AG04450 (cell line): ENCODE measurements around the gene BLACAT1. TPM values are rescaled to one million over a fixed set of nuclear protein-coding genes. Genes with fewer than 3 reads are reported as not detected.

ENCODE experiments used
- CTCF ChIA-PET: fragments of 300-600, 350-600 bp; formaldehyde crosslinking; extraction: SDS; loops from one replicate; lab custom pipeline; 2022; ENCODE audit warnings: antibody characterized with exemption, inconsistent platforms; lab: Charles Lee
- POLR2A ChIA-PET: fragments of 350-600 bp; formaldehyde crosslinking; extraction: SDS; loops from one replicate; lab custom pipeline; 2021; ENCODE audit warnings: antibody characterized with exemption, inconsistent platforms; lab: Yijun Ruan, JAX
- DNase-seq: peaks from one replicate; pipeline ENCODE4 v3.0.0-alpha.2; 2011; ENCODE audit warnings: low read depth, low spot score
- H3K27ac ChIP-seq: one replicate; pipeline ENCODE4 v1.5.1; 2012; ENCODE audit warnings: low read depth, low read length, control low read depth
- H3K27me3 ChIP-seq: one replicate; pipeline ENCODE4 v1.6.0; 2012; ENCODE audit warnings: low read length; ENCODE audit not compliant: control insufficient read depth, insufficient read depth
- H3K4me3 ChIP-seq: 2 replicates; pipeline ENCODE4 v1.5.1; 2011; ENCODE audit warnings: mild to moderate bottlenecking, low read depth, low read length, control low read depth
- H3K9me3 ChIP-seq: 2 replicates; pipeline ENCODE4 v1.5.1; 2012; ENCODE audit warnings: low read length; ENCODE audit not compliant: control insufficient read depth, insufficient read depth
- CTCF ChIP-seq: IDR thresholded peaks from 2 replicates; pipeline ENCODE4 v1.5.1; 2011; ENCODE audit warnings: low read depth, low read length, control low read depth, inconsistent platforms
- polyA plus RNA-seq: library from polyadenylated mRNA; depleted of rRNA; stranded (reverse); fragments of >200 nt; gene quantifications from 2 replicates; pipeline ENCODE4 v1.2.3, GENCODE V29; 2011

BLACAT1 gene
- polyA plus RNA-seq, 1 experiment: 0.06 TPM

GRCh38 chr1:205456868-205457745 lies 1.3 kb upstream of the BLACAT1 start:
- DNase-seq: no peak
- POLR2A ChIA-PET: no interaction called here
- Histone ChIP-seq H3K4me3 (no peak overlapping the region), H3K27ac (no peak overlapping the region), H3K9me3 (no peaks in the 10 kb centered on the region; the same call in 1 of the 2 replicates), H3K27me3 (peaks cover 73% of the 10 kb centered on the region)
- CTCF ChIA-PET: interaction anchor here (3.0 kb wide), 1 partner anchor 103 kb away, joined by 9 read pairs; no protein-coding TSS in a partner anchor
- no peak for TF ChIP-seq CTCF

- ChIA-PET POLR2A (no interaction called here), CTCF (interaction anchor here (0.9 to 3.0 kb wide), 2 partner anchors 26 to 102 kb away, joined by 3 to 9 read pairs; no protein-coding TSS in a partner anchor)
Observed at GRCh38 chr1:205456383-205456867, 580 bp upstream of the BLACAT1 start.

GRCh38 chr1:205454903-205455335 lies 926 bp downstream of the BLACAT1 start:
- H3K4me3 ChIP-seq: no peak overlapping the region
- TF ChIP-seq CTCF: no peak
- H3K27ac ChIP-seq: no peak overlapping the region
- peaks cover 72% of the 10 kb centered on the region for H3K27me3 ChIP-seq
- ChIA-PET POLR2A (no interaction called here), CTCF (interaction anchor here (0.8 to 1.0 kb wide), 3 partner anchors 16 to 101 kb away, joined by 3 to 6 read pairs (median 4); no protein-coding TSS in a partner anchor)
- no peaks in the 10 kb centered on the region; the same call in 1 of the 2 replicates for H3K9me3 ChIP-seq
- DNase-seq: no peak

More at GRCh38 chr1:205456383-205456867, 580 bp upstream of the BLACAT1 start:
- no peak for TF ChIP-seq CTCF
- H3K27ac ChIP-seq: no peak overlapping the region
- H3K4me3 ChIP-seq: no peak overlapping the region
- H3K27me3 ChIP-seq: peaks cover 73% of the 10 kb centered on the region
- H3K9me3 ChIP-seq: no peaks in the 10 kb centered on the region; the same call in 1 of the 2 replicates
- no peak for DNase-seq

GRCh38 chr1:205453466-205453865 lies 2.4 kb downstream of the BLACAT1 start:
- POLR2A ChIA-PET: no interaction called here
- no peak overlapping the region for H3K27ac ChIP-seq
- no peak for TF ChIP-seq CTCF
- no peak overlapping the region for H3K4me3 ChIP-seq
- no peaks in the 10 kb centered on the region; the same call in 1 of the 2 replicates for H3K9me3 ChIP-seq
- H3K27me3 ChIP-seq: peaks cover 64% of the 10 kb centered on the region
- CTCF ChIA-PET: interaction anchor here (1.4 kb wide), 1 partner anchor 32 kb away, joined by 6 read pairs; no protein-coding TSS in a partner anchor
- no peak for DNase-seq
